IPS-18a (cell line): Measurements from ENCODE around the gene WDR37.
"Not testable (repeated sequence)": the region's sequence is repeated elsewhere in the genome, so short reads cannot be mapped to it uniquely, and the experiment has no call there.

Source experiments
- H3K27ac ChIP-seq: one replicate; pipeline ENCODE4 v1.5.1; 2013; ENCODE audit warnings: low read length
- H3K27me3 ChIP-seq: one replicate; pipeline ENCODE4 v1.6.1; 2013; ENCODE audit warnings: mild to moderate bottlenecking, low read length; ENCODE audit not compliant: control insufficient read depth, insufficient read depth
- H3K36me3 ChIP-seq: one replicate; pipeline ENCODE4 v1.6.1; 2013; ENCODE audit warnings: low read depth, low read length; ENCODE audit not compliant: control insufficient read depth
- H3K4me1 ChIP-seq: one replicate; pipeline ENCODE4 v1.6.1; 2013; ENCODE audit warnings: low read depth, low read length; ENCODE audit not compliant: control insufficient read depth
- H3K4me3 ChIP-seq: one replicate; pipeline ENCODE4 v1.5.1; 2013; ENCODE audit warnings: low read length
- H3K9ac ChIP-seq: one replicate; pipeline ENCODE4 v1.6.1; 2013; ENCODE audit warnings: mild to moderate bottlenecking, low read length, moderate library complexity
- H3K9me3 ChIP-seq: one replicate; pipeline ENCODE4 v1.6.1; 2013; ENCODE audit warnings: low read depth, low read length; ENCODE audit not compliant: control insufficient read depth

The WDR37 gene

GRCh38 chr10:1022413-1022812 is 33.8 kb upstream of the WDR37 start:
- H3K4me1 ChIP-seq = no peaks in the 10 kb centered on the region
- H3K27ac ChIP-seq = no peak overlapping the region
- no peaks in the 10 kb centered on the region for H3K27me3 ChIP-seq
- H3K36me3 ChIP-seq = peaks cover 17% of the 10 kb centered on the region
- H3K4me3 ChIP-seq = no peak overlapping the region
- no peak overlapping the region for H3K9ac ChIP-seq
- no peaks in the 10 kb centered on the region for H3K9me3 ChIP-seq

DNA sequence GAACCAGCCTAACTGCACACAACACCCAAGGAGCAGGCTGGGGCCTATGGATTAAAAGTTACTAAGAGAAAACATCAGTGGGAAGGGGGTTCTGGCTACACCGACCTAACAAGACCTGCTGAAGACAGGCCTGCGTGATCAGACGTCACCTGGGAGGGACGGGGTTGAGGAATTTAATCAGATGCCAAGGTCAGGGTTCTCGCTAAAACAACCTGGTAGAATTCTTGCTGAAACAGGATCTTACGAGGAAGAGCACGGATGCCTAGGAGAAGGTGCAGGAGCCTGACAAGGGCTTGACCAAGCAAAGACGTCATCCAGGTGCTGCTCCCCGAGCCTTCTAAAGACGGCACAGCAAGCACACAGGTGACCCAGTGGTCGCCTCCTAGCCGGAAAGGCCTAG is 32.1 kb upstream of the WDR37 start:
- Histone ChIP-seq H3K9ac (no peak overlapping the region), H3K9me3 (no peaks in the 10 kb centered on the region), H3K4me1 (no peaks in the 10 kb centered on the region)

GRCh38 chr10:1025683-1026082 is 30.5 kb upstream of the WDR37 start, which contains the start of gene IDI2:
Gene IDI2, minus strand, starts transcription at chr10:1025859. Its CDS starts 1,136 bp downstream, at chr10:1024723.
- Histone ChIP-seq H3K9me3 (no peaks in the 10 kb centered on the region), H3K4me1 (no peaks in the 10 kb centered on the region), H3K9ac (no peak within 1 kb of the TSS), H3K27ac (no peak within 1 kb of the TSS), H3K36me3 (no peaks in the 10 kb centered on the region), H3K4me3 (no peak within 1 kb of the TSS), H3K27me3 (no peaks in the 10 kb centered on the region)

More for the DNA sequence above, 32.1 kb upstream of the WDR37 start:
- H3K4me3 ChIP-seq = no peak overlapping the region
- peaks cover 8% of the 10 kb centered on the region for H3K36me3 ChIP-seq
- no peaks in the 10 kb centered on the region for H3K27me3 ChIP-seq
- H3K27ac ChIP-seq = no peak overlapping the region

DNA sequence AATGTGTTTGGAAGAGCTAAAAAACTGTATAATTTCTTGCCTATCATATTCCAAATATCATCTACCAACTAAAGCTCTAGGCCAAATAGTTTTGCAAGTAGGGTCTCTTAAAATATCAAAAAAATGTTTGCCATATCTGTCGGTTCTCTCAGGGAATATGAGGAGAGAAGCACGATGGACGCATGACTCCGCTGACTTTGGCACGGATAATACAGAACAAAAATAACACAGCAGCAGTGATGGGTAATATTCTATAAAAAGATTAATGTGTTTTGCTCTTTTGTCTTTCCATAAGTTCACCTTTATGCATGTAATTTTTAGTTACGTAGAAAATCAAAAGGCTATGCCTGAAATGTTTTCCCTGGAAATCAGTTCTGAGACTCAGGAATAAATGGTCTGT is 29.6 kb upstream of the WDR37 start:
- no peak overlapping the region for H3K4me3 ChIP-seq
- H3K4me1 ChIP-seq = no peaks in the 10 kb centered on the region
- no peaks in the 10 kb centered on the region for H3K36me3 ChIP-seq
- no peak overlapping the region for H3K9ac ChIP-seq
- H3K9me3 ChIP-seq = no peaks in the 10 kb centered on the region
- no peaks in the 10 kb centered on the region for H3K27me3 ChIP-seq
- no peak overlapping the region for H3K27ac ChIP-seq

- Histone ChIP-seq H3K9me3 (no peaks in the 10 kb centered on the region), H3K27ac (no peak overlapping the region), H3K4me1 (no peaks in the 10 kb centered on the region), H3K27me3 (no peaks in the 10 kb centered on the region), H3K36me3 (no peaks in the 10 kb centered on the region), H3K9ac (no peak overlapping the region), H3K4me3 (no peak overlapping the region)
Measured at GRCh38 chr10:1029838-1030237, 26.3 kb upstream of the WDR37 start.

- Histone ChIP-seq H3K27ac (no peak overlapping the region), H3K4me1 (peaks cover 7% of the 10 kb centered on the region)
Measured at GRCh38 chr10:1033601-1034000, 22.6 kb upstream of the WDR37 start.

GRCh38 chr10:1034758-1035157 is 21.4 kb upstream of the WDR37 start:
- Histone ChIP-seq H3K9me3 (no peaks in the 10 kb centered on the region), H3K4me1 (peaks cover 7% of the 10 kb centered on the region), H3K36me3 (peaks cover 11% of the 10 kb centered on the region), H3K4me3 (no peak overlapping the region), H3K27ac (no peak overlapping the region), H3K9ac (no peak overlapping the region), H3K27me3 (no peaks in the 10 kb centered on the region)

More at GRCh38 chr10:1033601-1034000, 22.6 kb upstream of the WDR37 start:
- Histone ChIP-seq H3K27me3 (no peaks in the 10 kb centered on the region), H3K9ac (no peak overlapping the region), H3K4me3 (no peak overlapping the region), H3K36me3 (peaks cover 3% of the 10 kb centered on the region), H3K9me3 (no peaks in the 10 kb centered on the region)

DNA sequence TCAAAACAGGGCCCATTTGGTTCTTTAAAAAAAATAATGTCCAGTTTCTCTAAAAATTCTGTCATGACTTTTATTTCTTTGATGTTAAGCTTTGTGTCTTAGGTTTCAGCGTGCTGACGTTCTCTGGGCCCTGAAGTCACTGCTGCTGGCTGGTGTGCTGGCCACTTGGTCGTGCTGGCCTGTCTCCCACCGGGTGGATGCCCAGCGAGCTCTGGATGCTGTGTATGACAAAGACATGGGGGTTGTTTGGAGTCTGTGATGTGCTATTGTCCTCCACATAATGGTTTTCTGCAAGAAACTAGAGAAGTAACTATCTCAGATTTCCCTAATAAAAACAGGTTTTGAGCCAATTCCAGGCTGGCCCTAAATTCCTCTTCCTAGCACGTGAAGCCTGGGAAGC is 21.0 kb upstream of the WDR37 start:
- Histone ChIP-seq H3K4me3 (no peak overlapping the region), H3K9me3 (no peaks in the 10 kb centered on the region), H3K27me3 (no peaks in the 10 kb centered on the region), H3K36me3 (peaks cover 15% of the 10 kb centered on the region), H3K9ac (no peak overlapping the region), H3K4me1 (peaks cover 7% of the 10 kb centered on the region), H3K27ac (no peak overlapping the region)

GRCh38 chr10:1036341-1036791 is 19.8 kb upstream of the WDR37 start:
- Histone ChIP-seq H3K27ac (no peak overlapping the region), H3K4me1 (peaks cover 7% of the 10 kb centered on the region), H3K36me3 (peaks cover 27% of the 10 kb centered on the region), H3K9me3 (no peaks in the 10 kb centered on the region), H3K9ac (no peak overlapping the region), H3K4me3 (no peak overlapping the region), H3K27me3 (no peaks in the 10 kb centered on the region)

DNA sequence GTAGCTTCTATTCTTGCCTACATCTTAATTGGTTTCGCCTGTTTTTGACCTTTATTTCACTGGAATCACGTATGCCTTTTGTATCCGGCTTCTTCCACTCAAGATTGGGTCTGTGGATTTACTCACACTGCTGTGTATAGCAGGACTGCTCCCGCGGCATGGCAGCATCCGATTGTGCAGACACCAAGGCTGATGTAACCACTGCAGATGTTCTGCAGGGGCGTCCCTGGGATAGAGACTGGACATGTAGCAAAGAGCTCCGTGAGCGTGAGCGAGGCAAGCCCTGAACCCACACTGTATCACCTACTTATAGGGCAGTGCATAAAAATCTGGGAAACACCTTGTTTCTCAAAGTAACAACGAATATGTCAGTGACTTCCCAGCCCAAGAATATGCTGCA is 19.1 kb upstream of the WDR37 start:
- Histone ChIP-seq H3K9ac (no peak overlapping the region), H3K4me1 (peaks cover 7% of the 10 kb centered on the region), H3K27ac (no peak overlapping the region), H3K4me3 (no peak overlapping the region), H3K27me3 (no peaks in the 10 kb centered on the region), H3K9me3 (no peaks in the 10 kb centered on the region), H3K36me3 (peaks cover 34% of the 10 kb centered on the region)

DNA sequence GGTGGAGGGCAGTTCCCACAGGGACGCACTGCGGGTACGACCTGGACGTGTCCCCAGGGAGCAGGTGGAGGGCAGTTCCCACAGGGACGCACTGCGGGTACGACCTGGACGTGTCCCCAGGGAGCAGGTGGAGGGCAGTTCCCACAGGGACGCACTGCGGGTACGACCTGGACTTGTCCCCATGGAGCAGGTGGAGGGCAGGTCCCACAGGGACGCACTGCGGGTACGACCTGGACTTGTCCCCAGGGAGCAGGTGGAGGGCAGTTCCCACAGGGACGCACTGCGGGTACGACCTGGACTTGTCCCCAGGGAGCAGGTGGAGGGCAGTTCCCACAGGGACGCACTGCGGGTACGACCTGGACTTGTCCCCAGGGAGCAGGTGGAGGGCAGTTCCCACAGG is 17.4 kb upstream of the WDR37 start:
- not testable (repeated sequence) for H3K9ac ChIP-seq, H3K9me3 ChIP-seq, H3K4me1 ChIP-seq, H3K27ac ChIP-seq, H3K27me3 ChIP-seq, H3K4me3 ChIP-seq
- H3K36me3 ChIP-seq = peaks cover 51% of the 10 kb centered on the region

DNA sequence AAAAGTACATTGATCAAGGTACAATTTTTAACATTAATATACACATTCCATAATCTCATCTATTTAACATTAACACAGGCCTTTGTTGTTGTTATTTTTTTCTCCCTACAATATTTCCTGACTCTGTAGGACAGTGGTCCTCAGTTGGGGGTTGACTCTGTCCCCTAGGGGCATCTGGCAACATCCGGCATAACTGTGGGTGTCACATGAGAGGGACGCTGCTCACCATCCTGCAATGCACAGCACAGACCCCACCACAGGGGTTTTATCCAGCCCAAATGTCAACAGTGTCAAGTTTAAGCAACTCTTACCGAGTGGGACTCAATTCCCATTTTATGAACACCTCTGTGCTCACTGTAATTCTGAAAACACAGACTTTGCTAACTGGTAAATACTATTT is 16.1 kb upstream of the WDR37 start:
- peaks cover 61% of the 10 kb centered on the region for H3K36me3 ChIP-seq
- no peak overlapping the region for H3K27ac ChIP-seq
- no peaks in the 10 kb centered on the region for H3K27me3 ChIP-seq
- no peaks in the 10 kb centered on the region for H3K9me3 ChIP-seq
- no peak overlapping the region for H3K9ac ChIP-seq
- H3K4me1 ChIP-seq = peaks cover 6% of the 10 kb centered on the region
- H3K4me3 ChIP-seq = no peak overlapping the region
